HG02759 (cell line): Measurements from ENCODE around the gene MCC.
A peak's percentile ranks its signal among the peaks of the same experiment; 100 is the strongest.

ENCODE experiments used
- ATAC-seq: cut with Tn5 transposase; IDR thresholded peaks from one replicate; pipeline ENCODE4 v1.9.1; 2021; ENCODE audit warnings: mild to moderate bottlenecking, moderate library complexity; ENCODE audit not compliant: unreplicated experiment

The MCC gene

GRCh38 chr5:113043491-113043931, 444.7 kb downstream of the MCC start:
- ATAC-seq = no peak

GRCh38 chr5:113042491-113043243, 445.6 kb downstream of the MCC start:
- ATAC-seq = no peak

GRCh38 chr5:113040672-113041260, 447.5 kb downstream of the MCC start:
- ATAC-seq = no peak

GRCh38 chr5:113039934-113040285, 448.3 kb downstream of the MCC start:
- ATAC-seq = no peak

GRCh38 chr5:113039229-113039933, 448.9 kb downstream of the MCC start:
- ATAC-seq = no peak

- ATAC-seq = no peak
Measured at GRCh38 chr5:113038714-113039113, 449.5 kb downstream of the MCC start.

GRCh38 chr5:113038136-113038535, 450.1 kb downstream of the MCC start:
- no peak for ATAC-seq

GRCh38 chr5:113036826-113037225, 451.4 kb downstream of the MCC start:
- no peak for ATAC-seq

- ATAC-seq = no peak
Measured at GRCh38 chr5:113036321-113036720, 451.9 kb downstream of the MCC start.

GRCh38 chr5:113035096-113035495, 453.2 kb downstream of the MCC start:
- no peak for ATAC-seq

- no peak for ATAC-seq
Measured at GRCh38 chr5:113034182-113034773, 454.0 kb downstream of the MCC start.

- ATAC-seq = no peak
Measured at GRCh38 chr5:113031557-113031956, 456.7 kb downstream of the MCC start.

GRCh38 chr5:113031104-113031503, 457.1 kb downstream of the MCC start:
- ATAC-seq = no peak

GRCh38 chr5:113029614-113030013, 458.6 kb downstream of the MCC start:
- no peak for ATAC-seq

GRCh38 chr5:113027431-113027830, 460.8 kb downstream of the MCC start:
- ATAC-seq = no peak

- ATAC-seq = no peak
Measured at GRCh38 chr5:113027015-113027414, 461.2 kb downstream of the MCC start.

- ATAC-seq = no peak
Measured at GRCh38 chr5:113026211-113026610, 462.0 kb downstream of the MCC start.

GRCh38 chr5:113025596-113025995, 462.7 kb downstream of the MCC start:
- ATAC-seq = no peak

- ATAC-seq = no peak
Measured at GRCh38 chr5:113024076-113024697, 464.1 kb downstream of the MCC start.

- ATAC-seq = peak; percentile 82
Measured at GRCh38 chr5:113022661-113023060, 465.6 kb downstream of the MCC start.
